ENCODE measurements around the gene NDRG4.
"Not testable (repeated sequence)": the region's sequence is repeated elsewhere in the genome, so short reads cannot be mapped to it uniquely, and the experiment has no call there.

GRCh38 chr16:58490539-58490938, 9.4 kb upstream of the NDRG4 start:
- TF ChIP-seq CTCF, POLR2A (IDR thresholded peaks at IDR 0.05): not testable (repeated sequence)
